ENCODE results near the gene NDUFC1. TPM values are rescaled to one million over a fixed set of nuclear protein-coding genes. Genes with fewer than 3 reads are reported as not detected.
A peak's percentile ranks its signal among the peaks of the same experiment; 100 is the strongest.

The NDUFC1 gene
- total and polyA plus RNA-seq, 9 of the 15 experiments (the other 6 are each of a cell fraction or from before 2014, with no cell fraction given): 58.9 to 378 (median 120) TPM

GRCh38 chr4:139295206-139295941, 6.9 kb downstream of the NDUFC1 start (continued):
- TF ChIP-seq HDAC2 (IDR thresholded peaks at IDR 0.05) (no peak), VEZF1 (CRISPR knock-in tag; IDR thresholded peaks at IDR 0.05) (no peak; the same call in 1 of the 2 replicates), PHF21A (IDR thresholded peaks at IDR 0.05; ENCODE audit: borderline replicate concordance, low read depth) (0 out of 2 replicates have a peak, but pooled peaks have one; percentile 53), SIN3A (IDR thresholded peaks at IDR 0.05; ENCODE audit: borderline replicate concordance in 2 of 2, control insufficient read depth in 1 of 2, low read depth in 2 of 2, low read length in 2 of 2) (peak; percentile 34 to 79; a peak in 2 of 4 replicates), FOXK2 (conservative IDR thresholded peaks at IDR 0.05 in 1 of 2, IDR thresholded peaks at IDR 0.05 in 1 of 2; ENCODE audit: low read depth in 2 of 2) (peak; percentile 67 to 73), MAFF (IDR thresholded peaks at IDR 0.05; ENCODE audit: low read length) (no peak), TOE1 (IDR thresholded peaks at IDR 0.05; ENCODE audit: borderline replicate concordance) (0 out of 2 replicates have a peak, but pooled peaks have one; percentile 72), TOE1 (CRISPR knock-in tag; IDR thresholded peaks at IDR 0.05; ENCODE audit: borderline replicate concordance, low read depth) (0 out of 2 replicates have a peak, but pooled peaks have one; percentile 40), TAL1 (IDR thresholded peaks at IDR 0.05) (no peak), ZNF124 (CRISPR knock-in tag; IDR thresholded peaks at IDR 0.05) (no peak), MIER1 (IDR thresholded peaks at IDR 0.05; ENCODE audit: low read depth) (no peak), GTF3C2 (IDR thresholded peaks at IDR 0.05; ENCODE audit: borderline replicate concordance, extremely low read depth, insufficient read length) (no peak), KAT7 (CRISPR knock-in tag; IDR thresholded peaks at IDR 0.05; ENCODE audit: borderline replicate concordance) (peak; percentile 95; the same call in 1 of the 2 replicates), STAT6 (CRISPR knock-in tag; IDR thresholded peaks at IDR 0.05) (0 out of 2 replicates have a peak, but pooled peaks have one; percentile 18)
- TF ChIP-seq, protein P1, sequence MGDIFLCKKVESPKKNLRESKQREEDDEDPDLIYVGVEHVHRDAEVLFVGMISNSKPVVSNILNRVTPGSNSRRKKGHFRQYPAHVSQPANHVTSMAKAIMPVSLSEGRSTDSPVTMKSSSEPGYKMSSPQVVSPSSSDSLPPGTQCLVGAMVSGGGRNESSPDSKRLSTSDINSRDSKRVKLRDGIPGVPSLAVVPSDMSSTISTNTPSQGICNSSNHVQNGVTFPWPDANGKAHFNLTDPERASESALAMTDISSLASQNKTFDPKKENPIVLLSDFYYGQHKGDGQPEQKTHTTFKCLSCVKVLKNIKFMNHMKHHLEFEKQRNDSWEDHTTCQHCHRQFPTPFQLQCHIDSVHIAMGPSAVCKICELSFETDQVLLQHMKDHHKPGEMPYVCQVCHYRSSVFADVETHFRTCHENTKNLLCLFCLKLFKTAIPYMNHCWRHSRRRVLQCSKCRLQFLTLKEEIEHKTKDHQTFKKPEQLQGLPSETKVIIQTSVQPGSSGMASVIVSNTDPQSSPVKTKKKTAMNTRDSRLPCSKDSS (IDR thresholded peaks at IDR 0.05; ENCODE audit: low read depth, partially characterized antibody): no peak
- TF ChIP-seq, protein P2, sequence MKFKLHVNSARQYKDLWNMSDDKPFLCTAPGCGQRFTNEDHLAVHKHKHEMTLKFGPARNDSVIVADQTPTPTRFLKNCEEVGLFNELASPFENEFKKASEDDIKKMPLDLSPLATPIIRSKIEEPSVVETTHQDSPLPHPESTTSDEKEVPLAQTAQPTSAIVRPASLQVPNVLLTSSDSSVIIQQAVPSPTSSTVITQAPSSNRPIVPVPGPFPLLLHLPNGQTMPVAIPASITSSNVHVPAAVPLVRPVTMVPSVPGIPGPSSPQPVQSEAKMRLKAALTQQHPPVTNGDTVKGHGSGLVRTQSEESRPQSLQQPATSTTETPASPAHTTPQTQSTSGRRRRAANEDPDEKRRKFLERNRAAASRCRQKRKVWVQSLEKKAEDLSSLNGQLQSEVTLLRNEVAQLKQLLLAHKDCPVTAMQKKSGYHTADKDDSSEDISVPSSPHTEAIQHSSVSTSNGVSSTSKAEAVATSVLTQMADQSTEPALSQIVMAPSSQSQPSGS (CRISPR knock-in tag; IDR thresholded peaks at IDR 0.05): no peak

Measured in K562 (cell line).